HG02642 (cell line): ENCODE measurements around the gene PA2G4.
"Not testable (repeated sequence)": the region's sequence is repeated elsewhere in the genome, so short reads cannot be mapped to it uniquely, and the experiment has no call there.

Experiments
- ATAC-seq: cut with Tn5 transposase; IDR thresholded peaks from one replicate; pipeline ENCODE4 v1.9.1; 2021; ENCODE audit warnings: mild to moderate bottlenecking; ENCODE audit not compliant: unreplicated experiment, poor library complexity

PA2G4 gene

DNA sequence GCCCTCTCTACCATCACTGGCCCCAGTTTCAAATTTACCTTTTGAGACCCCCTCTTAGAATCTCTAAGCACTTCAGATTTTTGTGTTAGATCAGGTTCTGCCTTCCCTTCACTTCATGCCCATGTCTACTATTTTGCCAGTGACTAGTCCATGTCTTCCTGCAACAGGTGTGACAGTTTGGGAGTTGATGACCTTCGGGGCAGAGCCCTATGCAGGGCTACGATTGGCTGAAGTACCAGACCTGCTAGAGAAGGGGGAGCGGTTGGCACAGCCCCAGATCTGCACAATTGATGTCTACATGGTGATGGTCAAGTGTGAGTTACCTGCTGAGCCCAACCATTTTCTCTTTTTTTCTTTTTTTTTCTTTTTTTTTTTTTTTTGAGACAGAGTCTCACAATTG, 5.8 kb upstream of the PA2G4 start:
- ATAC-seq, result no peak

- no peak for ATAC-seq
These were observed 4.6 kb upstream of the PA2G4 start for GRCh38 chr12:56099787-56100186.

DNA sequence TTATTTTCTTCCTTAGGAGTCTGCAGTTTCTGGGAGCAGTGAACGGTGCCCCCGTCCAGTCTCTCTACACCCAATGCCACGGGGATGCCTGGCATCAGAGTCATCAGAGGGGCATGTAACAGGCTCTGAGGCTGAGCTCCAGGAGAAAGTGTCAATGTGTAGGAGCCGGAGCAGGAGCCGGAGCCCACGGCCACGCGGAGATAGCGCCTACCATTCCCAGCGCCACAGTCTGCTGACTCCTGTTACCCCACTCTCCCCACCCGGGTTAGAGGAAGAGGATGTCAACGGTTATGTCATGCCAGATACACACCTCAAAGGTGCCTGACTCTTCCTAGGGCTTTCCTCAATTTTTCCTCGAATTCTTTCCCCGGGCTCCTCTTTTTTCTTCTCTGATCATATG, 3.3 kb upstream of the PA2G4 start:
- ATAC-seq, result no peak

DNA sequence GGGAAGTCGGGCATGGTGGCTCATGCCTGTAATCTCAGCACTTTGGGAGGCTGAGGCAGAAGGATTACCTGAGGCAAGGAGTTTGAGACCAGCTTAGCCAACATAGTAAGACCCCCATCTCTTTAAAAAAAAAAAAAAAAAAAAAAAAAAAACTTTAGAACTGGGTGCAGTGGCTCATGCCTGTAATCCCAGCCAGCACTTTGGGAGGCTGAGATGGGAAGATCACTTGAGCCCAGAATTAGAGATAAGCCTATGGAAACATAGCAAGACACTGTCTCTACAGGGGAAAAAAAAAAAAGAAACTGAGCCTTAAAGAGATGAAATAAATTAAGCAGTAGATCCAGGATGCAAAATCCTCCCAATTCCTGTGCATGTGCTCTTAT, 1.7 kb upstream of the PA2G4 start:
- ATAC-seq, result no peak

DNA sequence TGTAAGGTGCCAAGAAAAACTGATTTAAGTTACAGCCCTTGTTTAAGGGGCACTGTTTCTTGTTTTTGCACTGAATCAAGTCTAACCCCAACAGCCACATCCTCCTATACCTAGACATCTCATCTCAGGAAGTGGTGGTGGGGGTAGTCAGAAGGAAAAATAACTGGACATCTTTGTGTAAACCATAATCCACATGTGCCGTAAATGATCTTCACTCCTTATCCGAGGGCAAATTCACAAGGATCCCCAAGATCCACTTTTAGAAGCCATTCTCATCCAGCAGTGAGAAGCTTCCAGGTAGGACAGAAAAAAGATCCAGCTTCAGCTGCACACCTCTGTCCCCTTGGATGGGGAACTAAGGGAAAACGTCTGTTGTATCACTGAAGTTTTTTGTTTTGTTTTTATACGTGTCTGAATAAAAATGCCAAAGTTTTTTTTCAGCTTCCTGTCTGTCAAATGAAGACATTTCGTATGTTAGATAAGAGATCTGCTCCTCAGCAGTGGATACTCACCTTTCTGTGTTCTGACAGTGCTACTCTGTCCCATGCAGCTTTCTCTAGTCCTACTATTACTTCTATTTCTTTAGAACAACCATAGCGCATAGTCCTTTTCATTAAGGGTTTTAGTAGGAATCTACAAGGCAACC, 1.2 kb upstream of the PA2G4 start:
- no peak for ATAC-seq

DNA sequence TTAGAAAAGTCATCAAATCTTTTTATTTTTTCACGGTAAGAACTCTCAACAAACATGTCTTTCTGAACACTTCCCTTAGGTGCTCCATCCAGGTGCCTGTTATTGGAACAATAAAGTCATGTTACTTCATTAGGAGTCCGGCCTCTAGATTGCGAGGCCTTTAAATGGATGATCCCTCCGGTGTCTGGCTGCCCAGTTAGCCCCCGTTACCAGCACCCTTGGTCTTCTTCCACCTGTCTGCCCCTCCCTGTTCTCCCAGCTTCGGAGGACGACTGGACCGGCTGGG, 593 bp upstream of the PA2G4 start:
- no peak for ATAC-seq

- peak; percentile 22 for ATAC-seq
These were observed 653 bp downstream of the PA2G4 start for GRCh38 chr12:56104815-56105608.

DNA sequence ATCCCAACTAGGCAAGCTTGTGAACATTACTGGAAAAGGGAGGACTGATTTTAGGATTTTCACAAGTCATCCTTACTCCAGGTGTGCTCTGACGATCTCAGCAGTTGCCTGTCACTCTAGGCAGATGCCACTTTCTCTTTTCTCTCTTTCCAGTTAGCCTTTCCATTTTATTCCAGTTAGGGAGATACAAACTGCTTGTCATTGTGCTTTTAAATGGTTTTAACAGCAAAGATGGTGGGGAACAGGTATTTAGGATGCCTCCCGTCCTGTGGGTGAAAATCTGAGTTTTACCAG, 1.2 kb downstream of the PA2G4 start:
- ATAC-seq, result no peak

GRCh38 chr12:56107242-56107641, 2.9 kb downstream of the PA2G4 start:
- no peak for ATAC-seq

DNA sequence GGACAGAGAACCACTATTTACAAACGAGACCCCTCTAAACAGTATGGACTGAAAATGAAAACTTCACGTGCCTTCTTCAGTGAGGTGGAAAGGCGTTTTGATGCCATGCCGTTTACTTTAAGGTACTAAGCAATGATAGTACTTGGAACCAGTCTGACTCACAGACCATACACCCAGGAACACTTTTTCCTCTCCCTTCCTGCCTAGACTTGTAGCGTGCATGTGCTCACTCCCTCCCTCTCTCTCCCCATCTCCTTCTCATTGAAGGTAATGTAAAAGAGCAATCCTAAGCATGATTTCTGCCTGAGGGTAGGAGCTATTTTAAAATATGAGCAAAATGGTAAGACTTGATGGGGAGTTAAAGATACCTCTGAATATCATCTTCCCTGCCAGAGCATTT, 6.2 kb downstream of the PA2G4 start:
- ATAC-seq, result no peak

DNA sequence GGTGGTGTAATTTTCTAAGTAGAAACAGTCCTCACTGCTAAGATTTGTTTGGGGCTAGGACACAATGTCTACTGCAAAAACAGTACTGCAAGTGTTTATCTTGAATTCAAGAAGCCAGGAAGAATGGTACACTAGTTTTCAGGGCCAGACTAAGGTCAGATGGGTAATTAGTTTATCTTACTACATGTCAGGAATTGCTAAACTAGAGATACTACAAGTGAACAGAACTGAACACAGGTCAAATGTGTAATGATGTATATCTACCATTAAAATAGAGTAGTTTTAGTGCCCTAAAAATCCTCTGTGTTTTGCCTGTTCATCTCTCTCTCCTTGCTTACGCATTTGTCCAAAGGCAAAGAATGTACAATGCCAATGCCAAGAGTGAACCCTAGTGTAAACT, 9.7 kb downstream of the PA2G4 start:
- no peak for ATAC-seq

DNA sequence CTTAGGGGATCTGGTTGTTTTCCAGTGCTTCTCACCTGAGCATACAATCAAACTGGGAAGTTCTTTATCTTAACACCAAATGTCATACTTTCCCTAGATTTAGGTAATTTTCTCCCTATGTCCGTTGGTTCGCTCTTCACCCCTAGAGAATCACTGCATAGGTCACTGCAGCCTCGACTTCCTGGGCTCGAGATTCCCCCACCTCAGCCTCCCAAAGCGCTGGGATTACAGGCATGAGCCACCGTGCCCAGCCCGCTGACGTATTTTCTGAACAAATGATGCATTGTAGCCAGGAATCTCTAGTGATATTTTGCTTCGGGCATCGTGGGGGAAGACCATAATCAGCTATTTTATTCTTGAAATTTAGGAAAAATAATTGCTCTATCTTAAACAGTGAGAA, 11.0 kb downstream of the PA2G4 start:
- no peak for ATAC-seq

DNA sequence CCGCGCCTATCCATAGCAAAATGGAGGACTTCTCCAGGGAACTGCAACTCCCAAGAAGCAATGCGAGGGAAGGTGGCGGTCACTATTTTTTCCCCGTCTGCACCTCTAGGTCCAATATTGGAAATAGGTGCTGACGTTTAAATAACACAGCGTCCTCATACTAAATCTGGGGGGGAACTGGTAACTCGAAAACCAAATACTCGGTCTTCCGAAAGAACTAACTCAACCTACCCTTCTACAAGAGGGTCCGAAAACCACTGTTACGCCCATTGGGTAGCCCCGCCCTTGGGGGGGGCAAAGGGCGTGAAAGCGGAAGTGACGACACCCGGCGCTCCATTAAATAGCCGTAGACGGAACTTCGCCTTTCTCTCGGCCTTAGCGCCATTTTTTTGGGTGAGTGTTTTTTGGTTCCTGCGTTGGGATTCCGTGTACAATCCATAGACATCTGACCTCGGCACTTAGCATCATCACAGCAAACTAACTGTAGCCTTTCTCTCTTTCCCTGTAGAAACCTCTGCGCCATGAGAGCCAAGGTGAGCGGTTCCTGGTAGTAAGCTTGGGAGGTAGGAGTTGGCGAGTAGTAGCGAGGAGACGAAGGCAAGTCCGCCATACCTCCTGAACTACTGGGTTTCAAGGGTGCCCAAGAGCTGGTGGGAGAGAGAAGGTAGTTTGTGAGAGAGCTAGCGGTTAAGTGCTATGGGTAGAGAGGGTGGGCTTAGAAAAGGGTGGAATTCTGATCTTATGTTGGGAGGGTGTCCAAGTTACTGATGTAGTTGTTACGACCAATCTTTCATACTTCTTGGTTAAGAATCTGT, 12.1 kb downstream of the PA2G4 start, which contains the start of gene RPL41:
RPL41 (plus strand) TSS at position 367 of the 815 bp plus-strand sequence.
- peak; percentile 47 for ATAC-seq

GRCh38 chr12:56117082-56117706, 12.8 kb downstream of the PA2G4 start:
- ATAC-seq, result not testable (repeated sequence)

- peak; percentile 84 for ATAC-seq
These were observed 13.7 kb downstream of the PA2G4 start, which contains the start of gene ZC3H10 for GRCh38 chr12:56117778-56118687. Gene ZC3H10 (plus strand): TSS chr12:56118266. CDS start chr12:56120563, 2,297 bp downstream.

- ATAC-seq, result no peak
These were observed 14.5 kb downstream of the PA2G4 start for GRCh38 chr12:56118688-56119357.

- ATAC-seq, result no peak
These were observed 15.0 kb downstream of the PA2G4 start for GRCh38 chr12:56119361-56119796.

DNA sequence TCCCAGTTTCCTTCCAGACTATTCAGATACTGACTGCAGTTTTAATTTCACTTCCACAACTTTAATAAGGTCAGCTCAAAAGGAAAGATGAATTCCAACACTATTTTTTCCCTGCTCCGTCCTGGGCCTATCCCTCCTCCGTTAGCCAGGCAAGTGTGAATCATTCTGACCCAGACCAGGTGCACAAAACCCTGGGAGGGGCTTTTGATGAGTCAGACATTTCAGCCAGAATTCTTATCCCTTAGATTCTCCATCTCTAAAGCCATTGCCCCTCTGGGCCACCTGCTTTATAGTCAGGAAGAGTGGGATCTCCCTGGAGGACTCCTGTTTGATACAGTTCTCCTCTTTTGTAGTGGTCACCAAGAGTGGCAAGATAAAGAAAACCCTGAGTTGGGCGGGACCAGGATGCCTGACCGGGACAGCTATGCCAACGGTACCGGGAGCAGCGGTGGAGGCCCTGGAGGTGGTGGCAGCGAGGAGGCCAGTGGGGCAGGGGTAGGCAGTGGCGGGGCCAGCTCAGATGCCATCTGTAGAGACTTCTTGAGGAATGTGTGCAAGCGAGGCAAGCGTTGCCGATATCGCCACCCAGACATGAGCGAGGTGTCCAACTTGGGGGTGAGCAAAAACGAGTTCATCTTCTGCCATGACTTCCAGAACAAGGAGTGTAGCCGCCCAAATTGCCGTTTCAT, 15.9 kb downstream of the PA2G4 start:
- no peak for ATAC-seq
